Adrenal gland (tissue), 12 donors: Measurements from ENCODE around the gene GNLY. TPM values are rescaled to one million over a fixed set of nuclear protein-coding genes. Genes with fewer than 3 reads are reported as not detected.
"Not testable (repeated sequence)": the region's sequence is repeated elsewhere in the genome, so short reads cannot be mapped to it uniquely, and the experiment has no call there.

ENCODE experiments used
- DNase-seq, 7 donors: peaks; one replicate each; pipeline ENCODE4 v3.0.0-alpha.2; 2019 to 2020
- H3K27ac ChIP-seq, 5 donors: fragments of 200-600 bp; sonication (generic) in 4 of 5; 1 replicate in 3 of 5; 2 replicates in 2 of 5; pipeline versions ENCODE4 v1.5.1 to v1.8.0; 2016 to 2020; ENCODE audit warnings: mild to moderate bottlenecking in 1 of 5
- H3K27me3 ChIP-seq: fragments of 200-600 bp; 2 replicates; pipeline ENCODE4 v1.8.0; 2021
- H3K36me3 ChIP-seq, 2 donors: fragments of 200-600 bp; replicated peaks in 1 of 2; 1 replicate in 1 of 2; 2 replicates in 1 of 2; pipeline versions ENCODE4 v1.5.1 to v1.8.0; 2018 to 2022
- H3K4me1 ChIP-seq, 2 donors: fragments of 200-600 bp; replicated peaks in 1 of 2; 1 replicate in 1 of 2; 2 replicates in 1 of 2; pipeline versions ENCODE4 v1.5.1 to v1.8.0; 2018 to 2021
- H3K4me3 ChIP-seq, 4 donors: fragments of 200-600 bp; sonication (generic) in 3 of 4; one replicate each; pipeline ENCODE4 v1.5.1; 2016 to 2018
- H3K9me3 ChIP-seq, 3 donors: fragments of 200-600 bp; sonication (generic) in 1 of 3; replicated peaks in 1 of 3; 1 replicate in 2 of 3; 2 replicates in 1 of 3; pipeline versions ENCODE4 v1.5.1 to v1.8.0; 2016 to 2021
- POLR2A ChIP-seq, 2 donors: fragments of 450-650 bp; IDR thresholded peaks; one replicate each; pipeline ENCODE4 v1.6.1; 2017; ENCODE audit warnings: antibody characterized with exemption in 2 of 2, mild to moderate bottlenecking in 2 of 2, moderate library complexity in 1 of 2
- WGBS, 4 donors: extraction: QIAGEN DNeasy Blood & Tissue Kit in 2 of 4; methylation state at CpG; one replicate each; pipeline versions ENCODE4 v1.1.5 to v1.1.7; 2013 to 2017; 5-methylcytosine and 5-hydroxymethylcytosine counted together
- intact Hi-C, 2 donors: fragments of 100-400 bp; cut with DNase I; formaldehyde crosslinking; loops; one replicate each; pipeline versions ENCODE4 v1.14.1 to v1.15.0; 2022 to 2023
- polyA plus RNA-seq, 3 donors: library from polyadenylated mRNA; stranded (reverse); fragments of 200-250 nt in 2 of 3; fragments of 350-450 nt in 1 of 3; fragmentation: Illumina TruSeq in 1 of 3; extraction: RNeasy Lipid Tissue Mini Kit (QIAGEN cat#74804) in 1 of 3; gene quantifications; one replicate each; pipeline ENCODE4 v1.2.3, GENCODE V29; 2013 to 2014
- total RNA-seq, 9 donors: library from RNA; depleted of rRNA in 4 of 9; stranded (reverse); fragments of >200 nt in 4 of 9; fragments of 120-200 nt in 1 of 9; fragmentation: NEBNext Ultra II Directional in 1 of 9; extraction: Animal tissue kit (Norgen Biotek cat#: 25700) in 1 of 9; gene quantifications; one replicate each; pipeline versions ENCODE4 v1.1.0 to v1.2.4, GENCODE V29; 2013 to 2023
- TF ChIP-seq, protein P1 (sequence below), 6 experiments: fragments of 450-650 bp in 4 of 6; fragments of 200-600 bp in 2 of 6; sonication (generic) in 1 of 6; IDR thresholded peaks; 1 replicate in 5 of 6; 2 replicates in 1 of 6; pipeline versions ENCODE4 v1.5.1 to v1.8.0; 2016 to 2021; ENCODE audit warnings: antibody characterized with exemption in 6 of 6, mild to moderate bottlenecking in 2 of 6, moderate library complexity in 1 of 6
- donor health status: healthy with polysubstance abuse.
- donor health status: Bipolar disorder and iron deficiency.
- donor health status: DM: yes; HTN: yes; CAD: no.
- donor health status: DM: no; HTN: no; CAD: no.
- donor health status: DM: no; HTN: no; CAD: no.
- donor health status: DM: yes; HTN: yes; CAD: no.

Gene GNLY
- total and polyA plus RNA-seq, 12 donors: 0.28 to 6.7 (median 1.3) TPM; not detected in 1

DNA sequence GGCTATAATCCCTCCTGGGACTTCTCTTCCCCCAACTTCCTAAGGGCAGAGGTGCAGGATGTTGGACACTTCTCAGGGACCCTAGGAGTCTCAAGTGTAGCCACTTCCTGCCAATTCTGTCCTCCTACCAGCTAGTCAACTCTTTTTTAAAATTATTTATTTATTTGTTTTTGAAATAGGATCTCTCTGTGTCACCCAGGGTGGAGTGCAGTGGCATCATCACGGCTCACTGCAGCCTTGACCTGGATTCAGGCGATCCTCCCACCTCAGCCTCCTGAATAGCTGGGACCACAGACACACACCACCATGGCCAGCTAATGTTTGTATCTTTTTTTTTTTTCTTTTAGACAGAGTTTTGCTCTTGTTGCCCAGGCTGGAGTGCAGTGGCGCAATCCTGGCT, 37.7 kb upstream of the GNLY start:
- intact Hi-C loops: loop anchor here in 1 of 2 donors (10.0 kb wide), 1 partner anchor 428 kb away; no protein-coding TSS in a partner anchor
- no peaks in the 10 kb centered on the region for H3K4me1 ChIP-seq
- H3K27me3 ChIP-seq: no peaks in the 10 kb centered on the region
- TF ChIP-seq, protein P1, sequence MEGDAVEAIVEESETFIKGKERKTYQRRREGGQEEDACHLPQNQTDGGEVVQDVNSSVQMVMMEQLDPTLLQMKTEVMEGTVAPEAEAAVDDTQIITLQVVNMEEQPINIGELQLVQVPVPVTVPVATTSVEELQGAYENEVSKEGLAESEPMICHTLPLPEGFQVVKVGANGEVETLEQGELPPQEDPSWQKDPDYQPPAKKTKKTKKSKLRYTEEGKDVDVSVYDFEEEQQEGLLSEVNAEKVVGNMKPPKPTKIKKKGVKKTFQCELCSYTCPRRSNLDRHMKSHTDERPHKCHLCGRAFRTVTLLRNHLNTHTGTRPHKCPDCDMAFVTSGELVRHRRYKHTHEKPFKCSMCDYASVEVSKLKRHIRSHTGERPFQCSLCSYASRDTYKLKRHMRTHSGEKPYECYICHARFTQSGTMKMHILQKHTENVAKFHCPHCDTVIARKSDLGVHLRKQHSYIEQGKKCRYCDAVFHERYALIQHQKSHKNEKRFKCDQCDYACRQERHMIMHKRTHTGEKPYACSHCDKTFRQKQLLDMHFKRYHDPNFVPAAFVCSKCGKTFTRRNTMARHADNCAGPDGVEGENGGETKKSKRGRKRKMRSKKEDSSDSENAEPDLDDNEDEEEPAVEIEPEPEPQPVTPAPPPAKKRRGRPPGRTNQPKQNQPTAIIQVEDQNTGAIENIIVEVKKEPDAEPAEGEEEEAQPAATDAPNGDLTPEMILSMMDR (IDR thresholded peaks at IDR 0.05): no peak
- TF ChIP-seq POLR2A (IDR thresholded peaks at IDR 0.05): no peak
- no peak overlapping the region for H3K27ac ChIP-seq
- DNase-seq: peak in 1 of 7 donors; percentile 24
- H3K9me3 ChIP-seq: no peaks in the 10 kb centered on the region
- peaks cover 0 to 9% of the 10 kb centered on the region in 2 donors for H3K36me3 ChIP-seq
- 65 to 70% (median 69%) methylated on average over 3 of the region's 3 CpGs for WGBS, 4 donors
- H3K4me3 ChIP-seq: no peak overlapping the region

DNA sequence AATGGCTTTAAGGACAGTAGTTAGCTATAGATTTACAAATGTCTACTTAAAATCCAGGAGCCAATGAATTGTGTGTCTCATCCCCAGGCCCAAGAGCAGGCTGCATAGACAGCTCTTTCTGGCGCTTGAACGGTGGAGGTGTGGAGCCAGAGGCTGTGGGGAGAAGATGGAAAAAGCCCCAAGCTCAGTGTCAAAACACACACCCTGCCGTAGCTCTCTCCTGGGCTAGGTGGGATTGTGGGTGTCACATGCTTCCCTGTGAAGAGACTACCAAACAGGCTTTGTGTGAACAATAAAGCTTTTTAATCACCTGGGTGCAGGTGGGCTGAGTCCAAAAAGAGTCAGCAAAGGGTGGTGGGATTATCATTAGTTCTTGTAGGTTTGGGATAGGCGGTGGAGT, 36.8 kb upstream of the GNLY start:
- intact Hi-C loops: loop anchor here in 1 of 2 donors (10.0 kb wide), 1 partner anchor 427 kb away; no protein-coding TSS in a partner anchor
- 93 to 100% (median 98%) methylated on average over 4 of the region's 4 CpGs for WGBS, 4 donors
- H3K27ac ChIP-seq, H3K4me1 ChIP-seq, DNase-seq, H3K4me3 ChIP-seq, H3K27me3 ChIP-seq, H3K36me3 ChIP-seq, H3K9me3 ChIP-seq: not testable (repeated sequence)

DNA sequence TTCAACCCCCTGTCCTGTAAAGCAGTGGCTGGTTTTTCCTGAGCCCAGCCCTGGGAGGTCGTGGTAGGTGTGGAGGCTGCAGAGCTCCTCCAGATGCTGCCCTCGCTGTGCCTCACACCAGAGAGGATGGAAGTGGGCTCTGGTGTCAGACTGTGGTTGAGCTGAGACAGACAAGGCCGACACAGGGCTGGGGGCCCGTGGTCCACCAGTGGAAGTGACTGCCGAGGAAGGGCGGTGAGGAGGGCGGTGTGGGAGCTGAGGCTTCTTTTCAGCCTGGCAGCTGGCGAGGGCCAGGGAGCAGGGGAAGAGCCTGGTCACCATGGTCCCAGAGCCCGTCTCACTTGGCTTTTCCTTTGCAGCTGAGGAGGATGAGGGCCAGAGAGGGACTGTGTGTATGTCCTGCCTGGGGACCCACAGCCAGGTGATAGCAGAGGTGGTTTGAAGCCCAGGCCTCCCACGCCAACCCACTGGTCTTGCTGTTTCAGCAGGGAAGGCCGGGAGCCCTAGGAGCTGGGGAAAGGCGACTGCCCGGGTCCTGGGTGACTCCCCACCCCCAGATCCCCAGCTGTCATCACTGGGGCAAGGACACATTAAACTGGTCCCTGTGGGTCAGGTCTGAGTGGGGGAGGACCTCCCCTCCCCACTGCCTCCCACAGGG, 34.7 kb upstream of the GNLY start:
- WGBS, 4 donors: 89 to 92% (median 91%) methylated on average over 8 to 13 of the region's 13 CpGs
- Histone ChIP-seq H3K4me1 (no peaks in the 10 kb centered on the region), H3K4me3 (no peak overlapping the region), H3K27ac (no peak overlapping the region), H3K36me3 (no peaks in the 10 kb centered on the region), H3K27me3 (no peaks in the 10 kb centered on the region), H3K9me3 (no peaks in the 10 kb centered on the region)
- intact Hi-C loops: loop anchor here in 1 of 2 donors (10.0 kb wide), 1 partner anchor 425 kb away; no protein-coding TSS in a partner anchor
- TF ChIP-seq, protein P1 (IDR thresholded peaks at IDR 0.05): no peak
- TF ChIP-seq POLR2A (IDR thresholded peaks at IDR 0.05): no peak
- no peak for DNase-seq

DNA sequence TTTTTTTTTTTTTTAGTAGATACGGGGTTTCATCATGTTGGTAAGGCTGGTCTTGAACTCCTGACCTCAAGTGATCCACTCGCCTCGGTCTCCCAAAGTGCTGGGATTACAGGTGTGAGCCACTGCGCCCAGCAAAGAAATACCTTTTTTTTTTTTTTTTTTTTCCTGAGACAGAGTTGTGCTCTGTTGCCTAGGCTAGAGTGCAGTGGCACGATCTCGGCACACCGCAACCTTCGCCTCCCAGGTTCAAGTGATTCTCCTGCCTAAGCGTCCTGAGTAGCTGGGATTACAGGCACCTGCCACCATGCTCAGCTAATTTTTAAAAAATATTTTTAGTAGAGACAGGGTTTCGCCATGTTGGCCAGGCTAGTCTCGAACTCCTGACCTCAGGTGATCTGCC, 33.9 kb upstream of the GNLY start:
- H3K27ac ChIP-seq, intact Hi-C loops, H3K9me3 ChIP-seq, H3K4me1 ChIP-seq, DNase-seq, H3K36me3 ChIP-seq, H3K4me3 ChIP-seq, H3K27me3 ChIP-seq: not testable (repeated sequence)
- 87 to 98% (median 97%) methylated on average over 9 to 11 of the region's 11 CpGs for WGBS, 4 donors

DNA sequence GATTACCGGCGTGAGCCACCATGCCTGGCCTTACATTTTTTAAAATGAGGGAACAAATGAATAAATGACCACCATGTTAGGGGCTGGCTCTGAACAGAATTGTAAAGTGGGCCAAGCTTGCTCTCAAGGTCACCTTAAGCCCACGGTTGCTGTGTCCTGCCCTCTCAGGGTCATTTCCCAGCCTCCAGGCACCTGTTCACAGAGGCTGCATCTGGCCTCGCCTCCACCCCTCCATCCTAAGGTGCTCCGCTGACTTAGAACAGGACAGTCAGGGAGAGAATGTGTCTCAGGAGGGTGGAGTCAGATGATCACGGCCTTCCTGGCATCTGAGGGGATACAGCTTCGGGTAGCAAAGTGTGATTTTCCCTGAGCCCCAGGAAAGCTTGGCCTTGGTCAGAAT, 33.4 kb upstream of the GNLY start:
- H3K9me3 ChIP-seq: no peaks in the 10 kb centered on the region
- no peak overlapping the region for H3K4me3 ChIP-seq
- no peak for DNase-seq
- no peak overlapping the region for H3K27ac ChIP-seq
- 54 to 77% (median 71%) methylated on average over 5 to 7 of the region's 7 CpGs for WGBS, 4 donors
- intact Hi-C loops: no loop called here
- H3K4me1 ChIP-seq: no peaks in the 10 kb centered on the region
- TF ChIP-seq, protein P1 (IDR thresholded peaks at IDR 0.05): no peak
- TF ChIP-seq POLR2A (IDR thresholded peaks at IDR 0.05): no peak
- no peaks in the 10 kb centered on the region for H3K36me3 ChIP-seq
- H3K27me3 ChIP-seq: no peaks in the 10 kb centered on the region
